Measurements from ENCODE around the gene OR5M11. TPM values are rescaled to one million over a fixed set of nuclear protein-coding genes. Genes with fewer than 3 reads are reported as not detected.

OR5M11 gene
- total RNA-seq, 4 donors from 2014 or later, result not detected

- no peak overlapping the region for H3K4me3 ChIP-seq
- no peaks in the 10 kb centered on the region for H3K9me3 ChIP-seq
- H3K27ac ChIP-seq, result no peak overlapping the region
- in situ Hi-C loops (cut with MboI; ENCODE audit: low pct_ligation_motif_present in 1 of 4, low pct_unique_long_range_greater_than_20kb in 1 of 4, low sequenced_read_pairs in 3 of 4), result loop anchor here in 2 of 4 donors (25.0 kb wide), 1 partner anchor 265 kb away; no protein-coding TSS in a partner anchor
- intact Hi-C loops (cut with DNase I; ENCODE audit: low total_unique reads), result no loop called here
- no peaks in the 10 kb centered on the region for H3K36me3 ChIP-seq
- H3K4me1 ChIP-seq, result peaks cover 0 to 9% (median 0%) of the 10 kb centered on the region in 4 donors
- 48 to 56% methylated on average over 5 of the region's 5 CpGs for WGBS, 2 donors (ENCODE audit: low coverage in 1 of 2)
- TF ChIP-seq CTCF (IDR thresholded peaks at IDR 0.05) (peak in 4 of 5 experiments; percentile 32 to 60 (median 49)), EP300 (IDR thresholded peaks at IDR 0.05; ENCODE audit: low read depth) (no peak), POLR2AphosphoS5 (IDR thresholded peaks at IDR 0.05) (no peak), POLR2A (IDR thresholded peaks at IDR 0.05) (no peak)
- no peaks in the 10 kb centered on the region for H3K27me3 ChIP-seq
- DNase-seq, result peak; percentile 19
Observed at GRCh38 chr11:56522008-56522407, 21.0 kb downstream of the OR5M11 start.

GRCh38 chr11:56513280-56513679 is 29.8 kb downstream of the OR5M11 start:
- no peaks in the 10 kb centered on the region for H3K9me3 ChIP-seq
- no peak for TF ChIP-seq CTCF (IDR thresholded peaks at IDR 0.05)
- TF ChIP-seq POLR2A (IDR thresholded peaks at IDR 0.05), result no peak
- TF ChIP-seq EP300 (IDR thresholded peaks at IDR 0.05; ENCODE audit: low read depth), result no peak
- TF ChIP-seq POLR2AphosphoS5 (IDR thresholded peaks at IDR 0.05), result no peak
- 58 to 75% methylated on average over 1 of the region's 1 CpG for WGBS, 2 donors (ENCODE audit: low coverage in 1 of 2)
- H3K4me1 ChIP-seq, result no peaks in the 10 kb centered on the region
- no peaks in the 10 kb centered on the region for H3K36me3 ChIP-seq
- H3K27ac ChIP-seq, result no peak overlapping the region
- H3K27me3 ChIP-seq, result no peaks in the 10 kb centered on the region
- no peak for DNase-seq
- in situ Hi-C loops (cut with MboI; ENCODE audit: low pct_ligation_motif_present in 1 of 4, low pct_unique_long_range_greater_than_20kb in 1 of 4, low sequenced_read_pairs in 3 of 4) (loop anchor here in 2 of 4 donors (25.0 kb wide), 1 partner anchor 274 kb away; no protein-coding TSS in a partner anchor), intact Hi-C loops (cut with DNase I; ENCODE audit: low total_unique reads) (loop anchor here (2.0 kb wide), 1 partner anchor 68 kb away; no protein-coding TSS in a partner anchor)
- H3K4me3 ChIP-seq, result no peak overlapping the region

GRCh38 chr11:56509439-56509838 is 33.6 kb downstream of the OR5M11 start:
- TF ChIP-seq POLR2A (IDR thresholded peaks at IDR 0.05) (no peak), EP300 (IDR thresholded peaks at IDR 0.05; ENCODE audit: low read depth) (no peak), CTCF (IDR thresholded peaks at IDR 0.05) (no peak), POLR2AphosphoS5 (IDR thresholded peaks at IDR 0.05) (no peak)
- H3K9me3 ChIP-seq, result no peaks in the 10 kb centered on the region
- no peaks in the 10 kb centered on the region for H3K4me1 ChIP-seq
- H3K4me3 ChIP-seq, result no peak overlapping the region
- no peaks in the 10 kb centered on the region for H3K36me3 ChIP-seq
- H3K27ac ChIP-seq, result no peak overlapping the region
- WGBS, 2 donors (ENCODE audit: low coverage in 1 of 2), result 84 to 93% methylated on average over 1 of the region's 1 CpG
- H3K27me3 ChIP-seq, result no peaks in the 10 kb centered on the region
- DNase-seq, result peak; percentile 18
- intact Hi-C loops (cut with DNase I; ENCODE audit: low total_unique reads), result no loop called here
- in situ Hi-C loops (cut with MboI; ENCODE audit: low pct_ligation_motif_present in 1 of 4, low pct_unique_long_range_greater_than_20kb in 1 of 4, low sequenced_read_pairs in 3 of 4), result loop anchor here in 2 of 4 donors (25.0 kb wide), 1 partner anchor 278 kb away; no protein-coding TSS in a partner anchor

GRCh38 chr11:56497010-56497409 is 46.0 kb downstream of the OR5M11 start:
- WGBS, 2 donors (ENCODE audit: low coverage in 1 of 2), result 92% methylated on average over 24 of the region's 28 CpGs; no CpG with 5 or more reads in 1 of the 2 donors
- Histone ChIP-seq H3K4me1 (no peaks in the 10 kb centered on the region), H3K9me3 (peaks cover 0 to 3% of the 10 kb centered on the region in 2 donors), H3K27ac (no peak overlapping the region), H3K4me3 (no peak overlapping the region), H3K27me3 (no peaks in the 10 kb centered on the region), H3K36me3 (no peaks in the 10 kb centered on the region)
- intact Hi-C loops (cut with DNase I; ENCODE audit: low total_unique reads), result no loop called here
- no peak for TF ChIP-seq POLR2AphosphoS5 (IDR thresholded peaks at IDR 0.05)
- no peak for TF ChIP-seq POLR2A (IDR thresholded peaks at IDR 0.05)
- no peak for TF ChIP-seq CTCF (IDR thresholded peaks at IDR 0.05)
- no peak for TF ChIP-seq EP300 (IDR thresholded peaks at IDR 0.05; ENCODE audit: low read depth)
- no peak for DNase-seq
- in situ Hi-C loops (cut with MboI; ENCODE audit: low pct_ligation_motif_present in 1 of 4, low pct_unique_long_range_greater_than_20kb in 1 of 4, low sequenced_read_pairs in 3 of 4), result no loop called here
